ENCODE results near the gene LSM10.

LSM10 gene

DNA sequence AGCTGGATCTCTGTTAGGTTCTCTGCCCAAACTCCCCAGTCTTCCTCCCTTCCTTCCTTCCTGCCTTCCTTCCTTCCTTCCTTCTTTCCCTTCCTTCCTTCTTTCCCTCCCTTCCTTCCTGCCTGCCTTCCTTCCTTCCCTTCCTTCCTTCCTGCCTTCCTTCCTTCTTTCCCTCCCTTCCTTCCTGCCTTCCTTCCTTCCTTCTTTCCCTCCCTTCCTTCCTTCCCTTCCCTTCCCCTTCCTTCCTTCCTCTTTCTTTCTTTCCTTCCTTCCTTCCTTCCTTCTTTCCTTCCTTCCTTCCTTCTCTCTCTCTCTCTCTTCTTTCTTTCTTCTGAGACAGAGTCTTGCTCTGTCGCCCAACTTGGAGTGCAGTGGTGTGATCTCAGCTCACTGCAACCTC lies 8.7 kb upstream of the LSM10 start:
- no peak for DNase-seq

DNA sequence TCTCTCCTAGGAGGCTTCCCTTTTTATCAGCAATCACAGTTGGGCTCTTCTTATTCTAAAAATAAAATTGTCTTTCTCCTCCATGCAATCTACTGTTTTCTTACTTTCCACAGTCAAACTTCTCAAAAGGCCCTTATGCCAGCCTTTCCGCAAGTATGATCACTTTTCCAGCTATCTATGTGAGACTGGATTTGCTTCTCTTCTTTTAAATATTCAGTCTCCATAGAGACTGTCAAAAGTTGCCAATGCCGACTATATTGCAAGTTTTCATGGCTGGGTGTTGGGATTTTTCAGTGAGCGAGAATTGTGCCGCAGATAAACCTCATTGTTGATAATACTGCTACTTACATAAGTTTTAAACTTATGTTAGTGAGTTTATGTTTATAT lies 4.8 kb upstream of the LSM10 start:
- DNase-seq = no peak

DNA sequence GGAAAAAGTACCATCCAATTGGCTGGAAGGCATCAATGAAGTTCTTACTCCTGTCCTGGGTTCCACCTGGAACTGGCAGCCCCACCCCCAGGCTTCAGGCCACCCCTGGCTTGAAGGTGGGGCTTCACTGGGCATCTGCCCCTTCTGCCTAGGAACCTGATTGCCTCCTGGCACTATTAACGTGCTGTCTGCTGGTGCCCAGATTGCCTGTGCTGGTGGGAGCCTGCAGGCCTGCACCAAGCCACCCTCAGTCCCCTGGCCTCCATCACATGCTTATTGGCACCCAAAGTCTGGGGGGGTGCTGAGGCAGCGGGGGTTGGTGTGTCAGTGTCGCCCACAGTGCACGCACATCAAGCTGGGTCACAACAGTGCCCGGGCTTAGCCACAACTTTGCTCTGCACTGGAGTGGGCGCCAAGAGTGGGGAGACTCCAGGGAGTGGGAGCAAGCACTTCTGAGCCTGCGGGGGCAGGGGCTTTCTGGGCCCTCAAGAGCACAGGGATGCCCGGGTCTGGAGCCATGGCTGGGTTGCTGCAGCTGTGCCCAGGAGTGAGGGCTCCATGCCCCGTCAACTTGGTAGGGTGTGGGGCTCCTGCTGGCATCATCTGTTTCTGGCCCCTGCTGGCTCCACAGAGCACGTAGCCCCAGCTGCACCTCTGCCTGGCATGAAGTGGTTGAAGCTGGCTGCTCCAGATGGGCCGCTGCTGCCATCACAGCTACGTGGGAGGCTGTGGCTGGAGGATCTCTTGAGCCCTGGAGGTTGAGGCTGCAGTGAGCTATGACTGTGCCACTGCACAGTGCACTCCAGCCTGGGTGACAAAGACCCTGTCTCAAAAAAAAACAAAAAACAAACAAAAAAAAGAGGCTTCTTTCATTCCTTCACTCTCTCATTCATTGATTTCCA lies 4.1 kb upstream of the LSM10 start:
- no peak for DNase-seq

- DNase-seq = peak; percentile 97
Observed at GRCh38 chr1:36400825-36401601, 3.3 kb upstream of the LSM10 start.

DNA sequence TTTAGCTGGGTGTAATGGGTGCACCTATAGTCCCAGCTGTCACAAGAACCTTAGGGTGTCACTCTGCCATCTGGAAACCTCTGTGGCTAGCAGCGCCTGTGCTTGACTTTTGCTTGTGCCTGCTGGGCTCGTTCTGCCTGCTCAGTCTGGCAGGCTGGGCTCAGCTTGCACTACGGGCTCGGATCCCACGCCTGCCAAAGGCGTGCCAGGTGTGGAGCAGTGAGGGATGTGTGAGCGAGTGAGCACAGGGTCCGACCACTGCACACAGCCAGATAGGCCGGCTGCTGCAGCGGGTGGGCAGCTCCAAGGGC lies 2.8 kb upstream of the LSM10 start:
- no peak for DNase-seq

DNA sequence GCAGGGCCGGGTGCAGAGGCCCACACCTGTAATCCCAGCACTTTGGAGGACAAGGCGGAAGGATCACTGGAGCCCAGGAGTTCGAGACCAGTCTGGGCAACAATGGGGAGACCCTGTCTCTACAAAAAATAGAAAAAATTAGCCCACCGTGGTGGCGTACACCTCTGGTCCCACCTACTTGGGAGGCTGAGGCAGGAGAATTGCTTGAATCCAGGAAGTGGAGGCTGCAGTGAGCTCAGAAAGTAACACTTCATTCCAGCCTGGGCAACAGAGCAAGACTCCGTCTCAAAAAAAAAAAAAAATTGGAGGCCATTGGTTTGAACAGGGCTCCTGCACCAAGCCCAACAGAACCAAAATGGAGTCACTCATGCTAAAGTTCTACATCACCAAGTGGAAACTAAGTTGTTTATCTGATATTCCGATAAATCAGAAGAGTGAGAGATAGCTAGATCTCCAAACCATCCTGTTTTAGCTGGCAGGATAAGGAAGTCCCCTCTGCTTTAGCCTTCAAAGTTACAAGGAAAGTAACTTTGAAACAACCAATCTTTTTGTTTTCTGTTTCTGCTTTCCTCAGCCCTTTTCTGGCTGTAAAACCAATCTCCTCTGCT lies 766 bp upstream of the LSM10 start:
- DNase-seq = no peak

GRCh38 chr1:36397083-36397377 lies 678 bp downstream of the LSM10 start:
- DNase-seq = no peak

DNA sequence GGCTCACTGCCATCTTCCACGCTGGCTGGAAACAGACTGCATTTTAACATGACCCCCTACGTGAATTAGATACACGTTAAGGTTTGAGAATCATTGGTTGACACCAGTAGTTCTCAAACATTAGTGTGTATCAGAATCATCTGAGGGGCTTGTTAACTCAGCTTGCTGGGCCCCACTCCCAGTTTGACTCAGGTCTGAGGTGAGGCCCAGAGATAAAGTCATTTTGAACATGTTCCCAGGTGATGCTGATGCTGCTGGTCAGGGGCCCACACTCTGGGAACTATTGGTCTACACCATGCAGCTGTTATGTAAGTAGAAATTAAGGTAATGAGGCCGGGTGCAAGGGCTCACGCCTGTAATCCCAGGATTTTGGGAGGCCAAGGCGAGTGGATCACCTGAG lies 1.3 kb downstream of the LSM10 start:
- DNase-seq = no peak

- no peak for DNase-seq
Observed at GRCh38 chr1:36393686-36394085, 4.0 kb downstream of the LSM10 start.

GRCh38 chr1:36392836-36393235 lies 4.9 kb downstream of the LSM10 start:
- DNase-seq = no peak

- no peak for DNase-seq
Observed at GRCh38 chr1:36391271-36391670, 6.4 kb downstream of the LSM10 start.

GRCh38 chr1:36390411-36390810 lies 7.3 kb downstream of the LSM10 start:
- DNase-seq = no peak

GRCh38 chr1:36389999-36390398 lies 7.7 kb downstream of the LSM10 start:
- DNase-seq = no peak

GRCh38 chr1:36389261-36389660 lies 8.4 kb downstream of the LSM10 start:
- DNase-seq = no peak

DNA sequence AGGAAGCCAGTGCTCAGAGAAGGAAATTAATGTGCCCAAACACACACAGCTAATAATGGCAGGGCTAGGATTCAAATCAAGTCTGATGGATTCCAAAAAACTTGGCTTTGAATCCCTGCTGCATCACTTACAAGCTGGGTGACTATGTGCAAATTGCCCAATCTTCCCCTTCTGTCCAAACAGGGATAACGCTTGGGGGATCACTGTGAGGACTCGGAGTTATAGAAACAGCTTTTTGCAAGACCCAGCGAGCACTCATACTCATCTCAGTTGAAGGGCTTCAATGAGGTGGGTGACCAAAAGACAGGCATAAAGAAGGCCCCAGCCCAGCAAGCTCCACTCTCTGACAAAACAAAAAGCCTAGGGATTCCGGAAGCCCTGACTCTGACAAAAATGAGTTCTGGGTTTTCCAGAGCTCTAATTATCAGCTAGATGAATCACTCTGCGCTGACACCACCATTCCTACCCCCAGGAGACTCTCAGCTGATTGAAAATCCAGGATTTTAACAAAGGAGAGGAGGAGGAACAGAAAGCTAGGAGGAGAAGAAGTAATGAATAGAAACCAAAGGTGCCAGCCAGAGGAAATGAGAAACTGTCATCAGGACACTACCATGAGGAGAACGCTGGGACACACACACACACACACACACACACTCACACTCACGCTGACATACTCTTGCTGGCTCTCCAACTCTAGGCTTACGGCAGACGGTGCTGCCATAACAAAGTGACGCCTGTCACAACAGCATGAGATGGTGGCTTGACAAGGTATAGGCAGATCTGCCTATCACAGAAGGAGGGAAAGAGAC lies 10.4 kb downstream of the LSM10 start:
- peak; percentile 38 for DNase-seq

DNA sequence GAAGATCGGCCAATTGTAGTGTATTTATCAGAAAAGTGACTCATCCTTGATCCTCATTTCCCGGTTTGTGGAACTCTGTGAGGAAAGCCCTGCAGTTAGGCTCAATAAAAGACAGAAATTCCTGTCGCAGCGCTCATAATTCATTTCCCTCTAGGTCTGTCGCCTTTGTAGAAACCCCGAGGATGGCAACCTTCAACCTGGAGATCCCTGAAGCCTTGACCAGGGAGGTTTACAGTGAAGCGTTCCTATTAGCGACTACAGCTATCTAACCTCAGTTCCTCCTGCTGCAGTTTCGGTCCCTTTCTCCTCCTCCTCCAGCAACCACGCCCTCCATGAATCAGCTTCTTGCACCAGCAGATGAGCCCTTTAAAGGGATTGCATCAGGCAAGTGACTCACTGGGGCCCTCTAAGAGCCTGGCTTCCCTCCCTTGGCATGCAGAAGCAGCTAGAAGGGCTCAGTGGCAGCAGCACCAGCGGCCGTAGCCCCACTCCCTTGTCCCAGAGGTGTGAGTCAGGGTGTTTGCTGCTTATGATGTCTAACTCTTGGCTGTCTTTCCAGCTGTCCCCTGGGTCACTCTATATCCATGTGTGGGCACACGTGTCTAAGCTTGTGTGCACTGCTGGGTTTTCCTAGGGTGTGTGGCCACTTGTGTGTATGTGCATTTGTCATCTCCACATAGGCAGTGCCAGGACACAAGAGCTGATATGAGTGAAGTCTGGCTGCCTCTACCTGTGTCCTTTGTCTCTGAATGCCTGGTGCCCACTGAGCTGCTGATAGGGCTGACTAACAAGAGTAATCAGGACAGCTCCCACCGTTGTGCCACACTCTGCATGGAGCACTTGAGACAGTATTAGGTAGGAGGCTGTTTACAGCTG lies 11.2 kb downstream of the LSM10 start:
- peak; percentile 98 for DNase-seq

- DNase-seq = peak; percentile 99
Observed at GRCh38 chr1:36385410-36386264, 12.1 kb downstream of the LSM10 start, which contains the start of gene STK40. TSS of gene STK40 (minus strand) at chr1:36385924. CDS start at chr1:36361332, 24,592 bp downstream.

DNA sequence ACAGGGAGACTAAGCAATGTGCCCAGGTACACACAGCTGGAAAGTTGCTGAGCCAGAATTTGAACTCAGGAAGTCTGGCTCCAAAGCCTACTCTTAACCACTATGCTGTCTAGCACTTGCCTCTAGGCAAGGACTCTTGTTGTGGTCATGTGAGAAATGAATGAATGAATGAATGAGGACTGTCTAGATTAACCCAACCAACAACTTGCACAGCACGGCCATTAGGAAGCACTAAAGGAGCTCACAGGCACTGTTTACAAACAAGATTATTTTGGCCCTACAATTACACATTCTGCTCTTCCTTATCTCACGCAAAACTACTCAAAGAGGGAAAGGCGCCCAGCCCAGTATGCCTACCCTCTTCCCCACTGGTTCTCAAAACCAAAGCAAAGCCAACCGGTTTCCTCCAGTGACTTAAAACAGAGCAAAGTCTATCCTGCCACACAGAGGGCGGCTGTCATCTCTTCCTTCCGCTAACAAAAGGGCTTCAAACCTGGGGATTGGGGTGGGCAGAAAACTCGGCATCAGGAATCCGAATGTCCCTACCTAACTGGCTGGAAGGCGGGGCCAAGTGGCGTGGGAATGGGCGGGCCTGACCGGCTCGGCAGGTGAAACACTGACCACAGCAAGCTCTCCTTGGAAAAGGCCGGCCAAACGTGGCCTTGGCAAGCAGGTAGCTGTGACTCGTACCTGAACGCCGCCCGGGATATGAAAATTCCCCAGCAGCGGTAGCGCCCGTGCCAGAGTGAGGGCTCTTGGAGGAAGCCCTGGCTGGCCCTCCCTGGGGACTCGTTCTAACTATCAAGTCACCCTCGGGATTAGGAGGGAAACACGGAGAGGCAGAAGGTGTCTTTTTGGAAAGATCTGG lies 12.9 kb downstream of the LSM10 start:
- DNase-seq = peak; percentile 79

- DNase-seq = no peak
Observed at GRCh38 chr1:36383240-36383639, 14.5 kb downstream of the LSM10 start.

GRCh38 chr1:36382669-36383068 lies 15.0 kb downstream of the LSM10 start:
- DNase-seq = no peak

Measured in OCI-M1 (cell line).